ENCODE measurements around the gene RAP2A.

- TF ChIP-seq CTCF (IDR thresholded peaks at IDR 0.05) (no peak), POLR2A (IDR thresholded peaks at IDR 0.05) (no peak)
Observed at GRCh38 chr13:97435794-97436193, 1.8 kb downstream of the RAP2A start.

Measured in body of pancreas (tissue), 4 donors.